ENCODE results near the gene DOCK1.
"Not testable (repeated sequence)": the region's sequence is repeated elsewhere in the genome, so short reads cannot be mapped to it uniquely, and the experiment has no call there.

DOCK1 gene

GRCh38 chr10:126903656-126904360 is 1.4 kb upstream of the DOCK1 start:
- DNase-seq = no peak

- no peak for DNase-seq
Measured at GRCh38 chr10:126904516-126904817, 761 bp upstream of the DOCK1 start.

- no peak for DNase-seq
Measured at GRCh38 chr10:126905776-126906703, 812 bp downstream of the DOCK1 start.

GRCh38 chr10:126906704-126907422 is 1.6 kb downstream of the DOCK1 start:
- no peak for DNase-seq

GRCh38 chr10:126907423-126907970 is 2.3 kb downstream of the DOCK1 start:
- DNase-seq = no peak

- DNase-seq = no peak
Measured at GRCh38 chr10:126908225-126908624, 3.0 kb downstream of the DOCK1 start.

- no peak for DNase-seq
Measured at GRCh38 chr10:126908729-126909128, 3.5 kb downstream of the DOCK1 start.

- no peak for DNase-seq
Measured at GRCh38 chr10:126909147-126909546, 3.9 kb downstream of the DOCK1 start.

GRCh38 chr10:126910196-126910595 is 5.0 kb downstream of the DOCK1 start:
- DNase-seq = no peak

GRCh38 chr10:126910798-126911197 is 5.6 kb downstream of the DOCK1 start:
- DNase-seq = no peak

GRCh38 chr10:126911301-126911700 is 6.1 kb downstream of the DOCK1 start:
- no peak for DNase-seq

GRCh38 chr10:126913316-126913715 is 8.1 kb downstream of the DOCK1 start:
- DNase-seq = no peak

GRCh38 chr10:126914561-126914960 is 9.3 kb downstream of the DOCK1 start:
- DNase-seq = no peak

GRCh38 chr10:126916952-126917351 is 11.7 kb downstream of the DOCK1 start:
- not testable (repeated sequence) for DNase-seq

GRCh38 chr10:126917375-126917774 is 12.1 kb downstream of the DOCK1 start:
- no peak for DNase-seq

- DNase-seq = no peak
Measured at GRCh38 chr10:126917975-126918908, 13.0 kb downstream of the DOCK1 start.

GRCh38 chr10:126919426-126919825 is 14.2 kb downstream of the DOCK1 start:
- no peak for DNase-seq

- no peak for DNase-seq
Measured at GRCh38 chr10:126921162-126921561, 15.9 kb downstream of the DOCK1 start.

- DNase-seq = no peak
Measured at GRCh38 chr10:126921974-126922525, 16.8 kb downstream of the DOCK1 start.

- no peak for DNase-seq
Measured at GRCh38 chr10:126924180-126924914, 19.1 kb downstream of the DOCK1 start.

GRCh38 chr10:126924915-126925300 is 19.7 kb downstream of the DOCK1 start:
- DNase-seq = no peak

All from SHP77 treated with DMSO at 0.1 percent for 48 hours (cell line).